ENCODE results near the gene NAT14. TPM values are rescaled to one million over a fixed set of nuclear protein-coding genes. Genes with fewer than 3 reads are reported as not detected.

Gene NAT14
- polyA plus RNA-seq, 1 donor (not counting 4 experiments of a cell fraction or from before 2014, with no cell fraction given): 11.0 TPM

DNA sequence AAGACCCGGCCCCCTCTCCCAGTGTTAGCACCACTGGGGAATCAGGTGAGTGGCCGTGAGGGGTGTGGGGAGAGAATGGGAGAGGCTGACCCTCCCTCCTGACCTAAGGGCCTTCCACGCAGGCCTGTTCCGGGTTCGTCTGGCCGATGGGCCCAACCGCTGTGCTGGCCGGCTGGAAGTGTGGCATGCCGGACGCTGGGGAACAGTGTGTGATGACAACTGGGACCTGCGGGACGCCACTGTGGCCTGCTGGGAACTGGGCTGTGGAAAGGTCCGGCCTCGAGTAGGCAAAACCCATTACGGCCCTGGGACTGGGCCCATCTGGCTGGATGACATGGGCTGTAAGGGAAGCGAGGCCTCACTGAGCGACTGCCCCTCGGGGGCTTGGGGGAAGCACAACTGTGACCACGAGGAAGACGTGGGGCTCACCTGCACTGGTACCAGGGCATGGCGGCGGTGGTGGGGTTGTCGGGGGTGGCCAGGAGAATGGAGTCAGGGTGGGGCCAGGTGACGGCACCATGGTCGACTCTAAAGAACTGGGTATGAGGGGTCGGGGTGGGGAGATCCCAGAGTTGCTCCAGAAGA lies 15.5 kb downstream of the NAT14 start:
- Histone ChIP-seq H4K20me1 (ENCODE audit: control insufficient read depth, extremely low read depth, insufficient read depth, low read length) (no peaks in the 10 kb centered on the region), H3K27me3 (ENCODE audit: control insufficient read depth, extremely low read depth, insufficient read depth, low read length) (peaks cover 11% of the 10 kb centered on the region), H3K27ac (ENCODE audit: control insufficient read depth, insufficient read depth, low read length) (no peak overlapping the region), H3K79me2 (ENCODE audit: control insufficient read depth, insufficient read depth, low read length) (no peaks in the 10 kb centered on the region), H3K4me3 (ENCODE audit: control insufficient read depth in 2 of 3, extremely low read depth in 1 of 3, insufficient read depth in 2 of 3, low read depth in 1 of 3, low read length in 3 of 3) (no peak overlapping the region), H3K4me1 (ENCODE audit: control insufficient read depth, extremely low read depth, insufficient read depth, low read length) (no peaks in the 10 kb centered on the region), H3K4me2 (ENCODE audit: control insufficient read depth, extremely low read depth, insufficient read depth, low read depth, low read length) (no peak overlapping the region), H2AFZ (ENCODE audit: control insufficient read depth, low read length) (no peak overlapping the region), H3K9me3 (ENCODE audit: control insufficient read depth, low read depth, low read length) (no peaks in the 10 kb centered on the region), H3K9me1 (ENCODE audit: control insufficient read depth, extremely low read depth, insufficient read depth, low read length) (no peaks in the 10 kb centered on the region), H3K36me3 (ENCODE audit: control insufficient read depth in 2 of 2, extremely low read depth in 1 of 2, insufficient read depth in 2 of 2, low read length in 2 of 2) (no peaks in the 10 kb centered on the region), H3K9ac (ENCODE audit: control insufficient read depth, extremely low read depth, insufficient read depth, low read length) (no peak overlapping the region)
- dilution Hi-C loops (cut with MboI; ENCODE audit: extremely low pct_ligation_motif_present, low sequenced_read_pairs): no loop called here
- TF ChIP-seq EZH2 (IDR thresholded peaks at IDR 0.05; ENCODE audit: low read length) (no peak), CTCF (optimal IDR thresholded peaks at IDR 0.05 in 1 of 3, IDR thresholded peaks at IDR 0.05 in 1 of 3, conservative IDR thresholded peaks at IDR 0.05 in 1 of 3; ENCODE audit: extremely low read depth in 1 of 3, insufficient read depth in 2 of 3, low read length in 3 of 3) (no peak)
- DNase-seq (ENCODE audit: low read depth, low spot score) (no peak), FAIRE-seq (no peak)

- no peak for FAIRE-seq
- dilution Hi-C loops (cut with MboI; ENCODE audit: extremely low pct_ligation_motif_present, low sequenced_read_pairs): no loop called here
- Histone ChIP-seq H3K4me2 (ENCODE audit: control insufficient read depth, extremely low read depth, insufficient read depth, low read depth, low read length) (no peak overlapping the region), H3K4me3 (ENCODE audit: control insufficient read depth in 2 of 3, extremely low read depth in 1 of 3, insufficient read depth in 2 of 3, low read depth in 1 of 3, low read length in 3 of 3) (no peak overlapping the region), H3K27ac (ENCODE audit: control insufficient read depth, insufficient read depth, low read length) (no peak overlapping the region), H3K4me1 (ENCODE audit: control insufficient read depth, extremely low read depth, insufficient read depth, low read length) (no peaks in the 10 kb centered on the region), H3K9ac (ENCODE audit: control insufficient read depth, extremely low read depth, insufficient read depth, low read length) (no peak overlapping the region), H3K27me3 (ENCODE audit: control insufficient read depth, extremely low read depth, insufficient read depth, low read length) (peaks cover 11% of the 10 kb centered on the region), H2AFZ (ENCODE audit: control insufficient read depth, low read length) (no peak overlapping the region), H3K9me3 (ENCODE audit: control insufficient read depth, low read depth, low read length) (no peaks in the 10 kb centered on the region), H3K36me3 (ENCODE audit: control insufficient read depth in 2 of 2, extremely low read depth in 1 of 2, insufficient read depth in 2 of 2, low read length in 2 of 2) (no peaks in the 10 kb centered on the region), H4K20me1 (ENCODE audit: control insufficient read depth, extremely low read depth, insufficient read depth, low read length) (no peaks in the 10 kb centered on the region), H3K79me2 (ENCODE audit: control insufficient read depth, insufficient read depth, low read length) (no peaks in the 10 kb centered on the region), H3K9me1 (ENCODE audit: control insufficient read depth, extremely low read depth, insufficient read depth, low read length) (no peaks in the 10 kb centered on the region)
- no peak for DNase-seq (ENCODE audit: low read depth, low spot score)
- no peak for TF ChIP-seq CTCF (optimal IDR thresholded peaks at IDR 0.05 in 1 of 3, IDR thresholded peaks at IDR 0.05 in 1 of 3, conservative IDR thresholded peaks at IDR 0.05 in 1 of 3; ENCODE audit: extremely low read depth in 1 of 3, insufficient read depth in 2 of 3, low read length in 3 of 3)
- TF ChIP-seq EZH2 (IDR thresholded peaks at IDR 0.05; ENCODE audit: low read length): no peak
These were observed 17.4 kb downstream of the NAT14 start for GRCh38 chr19:55502197-55502952.

Measured in keratinocyte (primary cell).